GM19043 (cell line): ENCODE measurements around the gene DAG1.

Source experiments
- ATAC-seq: cut with Tn5 transposase; IDR thresholded peaks from one replicate; pipeline ENCODE4 v1.9.1; 2021; ENCODE audit warnings: low read depth; ENCODE audit not compliant: unreplicated experiment

Gene DAG1

GRCh38 chr3:49469936-49470713, at the start of gene DAG1:
TSS of gene DAG1 (plus strand) at chr3:49470267. CDS start at chr3:49510535, 40,268 bp downstream.
- ATAC-seq = peak; percentile 82

DNA sequence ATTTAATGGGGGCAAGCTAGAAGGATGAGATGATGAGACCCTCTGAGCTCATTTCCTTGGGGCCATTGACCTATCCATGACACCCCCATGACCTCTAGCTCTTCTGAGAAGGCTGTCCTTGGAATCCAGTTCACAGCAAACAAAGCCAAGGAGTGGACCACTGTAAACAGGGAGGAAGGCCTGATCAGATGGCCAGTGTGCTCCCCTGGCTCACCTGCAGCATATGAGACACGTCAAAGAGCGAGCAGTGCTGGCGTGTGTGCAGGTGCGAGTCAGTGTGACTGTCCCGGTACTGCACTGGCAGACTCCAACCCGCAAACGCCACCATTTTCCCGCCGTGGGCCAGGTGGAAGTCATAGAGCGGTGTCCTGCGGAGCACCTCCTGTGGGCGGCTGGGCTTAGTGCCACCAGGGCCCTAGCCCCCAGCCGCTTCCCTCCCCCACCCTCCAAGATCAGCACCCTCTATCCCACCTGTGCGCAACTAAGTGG, 48.1 kb upstream of the DAG1 start:
- ATAC-seq = no peak

DNA sequence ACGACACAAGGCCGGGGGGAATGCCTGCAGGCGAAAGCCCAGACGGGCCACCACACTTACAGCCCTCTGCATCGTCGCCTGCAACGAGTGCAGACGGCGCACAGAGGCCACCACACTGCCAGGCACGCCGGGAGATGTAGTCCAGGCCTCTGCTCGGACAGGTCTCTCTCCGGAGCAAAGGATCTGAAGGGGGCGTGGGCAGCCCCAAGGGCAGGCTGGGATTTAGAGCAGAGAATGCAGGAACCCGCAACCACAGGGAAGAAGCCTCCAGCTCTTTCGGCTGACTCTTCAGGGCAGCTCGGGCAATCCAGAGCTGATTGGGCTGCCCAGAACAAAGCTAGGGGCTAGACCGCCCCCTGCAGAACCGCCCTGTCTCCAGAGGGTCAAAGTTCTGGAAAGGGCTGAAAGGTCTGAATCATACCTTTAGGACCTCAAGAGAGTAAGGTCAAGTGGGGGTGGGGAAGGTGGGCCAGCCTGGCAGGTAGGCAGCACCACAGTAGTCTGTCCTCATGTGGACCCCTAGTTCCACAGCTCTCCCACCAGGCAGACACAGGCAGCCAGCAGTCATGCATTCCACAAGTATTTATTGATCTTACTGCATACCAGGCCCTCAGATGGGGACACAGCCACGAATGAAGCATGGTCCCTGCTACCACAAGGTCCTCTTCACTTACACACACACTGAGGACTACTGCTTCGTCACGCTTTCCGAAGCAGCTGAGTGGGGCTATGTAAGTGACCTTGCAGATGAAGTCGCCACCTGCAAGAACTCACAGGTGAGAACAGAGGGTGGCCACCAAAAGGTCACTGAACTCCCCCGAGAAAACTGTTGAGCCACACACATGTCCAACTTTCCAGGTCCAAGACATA, 47.5 kb upstream of the DAG1 start, which contains the start of gene AMT:
Gene AMT, minus strand, starts transcription at position 95 of the 870 bp plus-strand sequence. Its CDS starts 23 bp downstream, at position 72.
- ATAC-seq = no peak

GRCh38 chr3:49424816-49425215, 45.3 kb upstream of the DAG1 start:
- no peak for ATAC-seq

DNA sequence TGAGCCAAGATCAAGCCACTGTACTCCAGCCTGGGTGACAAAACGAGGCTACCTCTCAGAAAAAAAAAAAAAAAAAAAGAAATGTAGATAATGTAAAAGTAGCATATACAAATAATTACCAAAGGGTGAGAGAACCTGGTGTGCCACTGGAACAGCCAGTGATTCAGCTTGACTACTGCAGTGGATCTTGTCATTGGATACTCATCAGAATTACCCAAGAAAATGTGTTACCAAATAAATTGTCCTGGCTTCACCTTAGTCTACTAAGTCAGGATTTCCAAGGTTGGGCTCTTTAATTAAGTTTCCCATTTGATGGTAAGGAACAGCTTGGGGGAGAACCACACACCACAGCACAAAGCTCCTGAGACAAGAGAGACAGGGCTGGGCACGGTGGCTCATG, 42.5 kb upstream of the DAG1 start:
- no peak for ATAC-seq

DNA sequence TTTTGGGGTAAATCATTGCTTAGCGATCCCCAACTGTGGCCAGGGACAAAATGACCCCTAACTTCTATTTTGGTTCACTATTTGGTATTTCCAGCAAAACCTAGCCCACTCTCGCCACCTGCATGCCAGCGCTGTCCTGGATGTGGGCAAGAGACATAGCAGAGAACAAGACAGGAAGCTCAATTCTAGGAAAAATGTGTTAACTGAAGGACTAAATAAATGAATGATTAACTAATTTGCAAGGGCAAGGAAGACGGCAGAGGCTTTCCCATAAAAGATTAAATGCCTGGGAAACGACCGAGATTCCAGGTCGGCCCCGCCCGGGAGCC, 41.4 kb upstream of the DAG1 start:
- no peak for ATAC-seq

DNA sequence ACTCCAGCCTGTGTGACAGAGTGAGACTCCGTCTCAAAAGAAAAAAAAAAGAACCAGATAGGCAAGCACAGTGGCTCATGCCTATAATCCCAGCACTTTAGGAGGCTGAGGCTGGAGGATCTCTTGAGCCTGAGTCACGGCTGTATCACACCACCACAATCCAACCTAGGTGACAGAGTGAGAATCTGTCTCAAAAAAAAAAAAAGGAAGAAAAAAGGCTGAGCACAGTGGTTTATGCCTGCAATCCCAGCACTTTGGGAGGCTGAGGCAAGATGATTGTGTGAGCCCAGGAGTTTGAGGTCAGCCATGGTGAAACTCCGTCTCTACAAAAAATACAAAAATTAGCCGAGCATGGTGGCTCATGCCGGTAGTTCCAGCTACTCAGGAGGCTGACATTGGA, 35.3 kb upstream of the DAG1 start:
- ATAC-seq = no peak

- ATAC-seq = no peak
These were observed 24.7 kb upstream of the DAG1 start for GRCh38 chr3:49445391-49445790.

- no peak for ATAC-seq
These were observed 16.4 kb upstream of the DAG1 start for GRCh38 chr3:49453621-49454020.

DNA sequence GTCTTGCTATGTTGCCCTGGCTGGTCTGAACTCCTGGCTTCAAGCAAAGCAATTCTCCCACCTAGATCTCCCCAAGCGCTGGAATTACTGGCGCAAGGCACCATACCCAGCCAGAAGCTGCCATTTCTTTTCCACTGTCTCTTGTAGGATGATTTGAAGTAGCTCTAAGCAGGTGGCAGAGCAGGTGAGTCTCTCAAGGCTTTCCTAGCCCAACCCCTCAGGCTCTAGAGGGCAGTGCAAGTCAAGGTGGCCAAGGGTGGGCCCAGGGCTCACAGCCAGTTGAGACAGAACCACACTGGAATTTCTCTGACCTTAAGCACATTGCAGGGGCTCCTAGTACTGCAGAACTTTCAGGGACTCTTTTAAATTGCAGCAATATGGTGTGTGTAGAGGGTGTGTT, 15.6 kb upstream of the DAG1 start:
- no peak for ATAC-seq

- ATAC-seq = no peak
These were observed 15.0 kb upstream of the DAG1 start for GRCh38 chr3:49454898-49455681.

DNA sequence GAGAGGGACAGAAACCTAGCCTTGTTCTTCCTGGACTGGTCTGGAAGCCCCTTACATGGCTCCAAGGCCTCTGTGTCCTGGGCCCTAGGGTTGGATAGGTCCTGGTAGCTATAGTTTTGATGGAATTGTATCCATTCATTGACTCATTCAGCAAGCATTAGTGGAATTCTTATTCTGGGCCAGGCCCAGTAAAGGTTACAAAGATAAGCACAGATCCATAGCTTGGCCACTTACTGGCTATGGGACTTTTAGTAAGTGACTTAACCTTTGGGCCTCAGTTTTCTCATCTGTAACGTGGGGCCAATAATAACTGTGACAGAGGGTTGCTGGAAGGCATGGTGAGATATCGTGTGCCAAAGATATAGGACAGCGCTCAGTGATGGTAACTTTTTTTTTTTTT, 13.6 kb upstream of the DAG1 start:
- ATAC-seq = no peak

GRCh38 chr3:49460188-49460890, 9.7 kb upstream of the DAG1 start:
- no peak for ATAC-seq

GRCh38 chr3:49460956-49461355, 9.1 kb upstream of the DAG1 start:
- ATAC-seq = no peak

DNA sequence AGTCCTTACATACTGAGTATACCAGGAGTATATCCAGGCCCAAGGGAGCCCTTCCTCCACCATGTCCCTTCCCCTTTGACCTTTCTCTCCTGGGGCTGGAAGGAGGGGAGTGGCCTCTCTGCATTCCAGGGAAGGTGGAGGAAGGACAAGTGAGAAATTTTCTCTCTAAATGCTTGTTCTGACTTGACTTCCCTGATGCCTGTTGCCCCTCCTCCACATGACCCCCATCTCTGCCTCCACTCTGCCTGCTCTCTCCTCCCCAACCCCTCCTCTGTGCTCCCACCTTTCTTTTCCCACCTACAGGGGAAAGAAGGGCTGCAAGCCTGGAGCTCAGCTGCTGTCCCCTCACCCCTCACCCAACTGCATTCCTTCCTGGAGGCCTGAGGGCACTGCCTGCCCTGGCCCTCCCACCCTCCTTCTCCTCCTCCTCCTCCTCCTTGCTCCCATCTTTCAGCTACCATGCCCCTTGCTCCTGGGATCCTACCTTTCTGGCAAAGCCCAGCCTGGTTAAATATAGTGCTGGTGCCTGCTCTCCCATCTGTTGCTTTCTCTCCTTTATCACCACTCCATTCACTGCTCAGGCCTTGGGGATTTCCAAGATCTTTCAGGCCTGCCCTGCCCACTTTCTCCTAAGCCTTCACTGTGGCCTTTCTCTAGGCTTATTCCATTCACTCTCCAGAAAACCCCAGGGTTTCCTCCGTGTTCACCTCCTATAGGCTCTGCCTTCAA, 8.5 kb upstream of the DAG1 start:
- ATAC-seq = no peak

- no peak for ATAC-seq
These were observed 7.8 kb upstream of the DAG1 start for GRCh38 chr3:49462222-49462621.

- ATAC-seq = no peak
These were observed 4.6 kb upstream of the DAG1 start for GRCh38 chr3:49465270-49466034.

GRCh38 chr3:49466085-49466484, 4.0 kb upstream of the DAG1 start:
- ATAC-seq = no peak
